ENCODE measurements around the gene ASB10. TPM values are rescaled to one million over a fixed set of nuclear protein-coding genes. Genes with fewer than 3 reads are reported as not detected.
A peak's percentile ranks its signal among the peaks of the same experiment; 100 is the strongest.

ASB10 gene
- total and polyA plus RNA-seq, 2 experiments from 2014 or later, result not detected

GRCh38 chr7:151210087-151210854 is 23.2 kb upstream of the ASB10 start, which contains the start of gene H2BK1:
H2BK1 (minus strand) TSS chr7:151210488; CDS start chr7:151210318, 170 bp downstream.
- peaks cover 7% of the 10 kb centered on the region for H3K4me1 ChIP-seq (ENCODE audit: insufficient read depth)
- H4K20me1 ChIP-seq (replicated peaks; ENCODE audit: insufficient read depth), result no peaks in the 10 kb centered on the region; the same call in 1 of the 2 replicates
- Mint-ChIP-seq H3K4me3 (no peak within 1 kb of the TSS), H3K9me3 (no peaks in the 10 kb centered on the region), H3K27me3 (ENCODE audit: insufficient read depth, low read depth, poor library complexity) (peaks cover 20% of the 10 kb centered on the region), H3K36me3 (ENCODE audit: low read depth) (peaks cover 32% of the 10 kb centered on the region), H3K27ac (peak within 1 kb of the TSS; percentile 47; the same call in 1 of the 2 replicates), H3K4me1 (peaks cover 15% of the 10 kb centered on the region)
- H3K4me3 ChIP-seq, result no peak within 1 kb of the TSS
- no peak within 1 kb of the TSS for H3K27ac ChIP-seq (ENCODE audit: low read depth)
- no peaks in the 10 kb centered on the region for H3F3A ChIP-seq (replicated peaks; ENCODE audit: low read depth)
- DNase-seq (ENCODE audit: low spot score) (peak; percentile 63), ATAC-seq (peak; percentile 81)
- no peak for TF ChIP-seq EZH2phosphoT487 (IDR thresholded peaks at IDR 0.05; ENCODE audit: unreplicated experiment)
- TF ChIP-seq, protein P1, sequence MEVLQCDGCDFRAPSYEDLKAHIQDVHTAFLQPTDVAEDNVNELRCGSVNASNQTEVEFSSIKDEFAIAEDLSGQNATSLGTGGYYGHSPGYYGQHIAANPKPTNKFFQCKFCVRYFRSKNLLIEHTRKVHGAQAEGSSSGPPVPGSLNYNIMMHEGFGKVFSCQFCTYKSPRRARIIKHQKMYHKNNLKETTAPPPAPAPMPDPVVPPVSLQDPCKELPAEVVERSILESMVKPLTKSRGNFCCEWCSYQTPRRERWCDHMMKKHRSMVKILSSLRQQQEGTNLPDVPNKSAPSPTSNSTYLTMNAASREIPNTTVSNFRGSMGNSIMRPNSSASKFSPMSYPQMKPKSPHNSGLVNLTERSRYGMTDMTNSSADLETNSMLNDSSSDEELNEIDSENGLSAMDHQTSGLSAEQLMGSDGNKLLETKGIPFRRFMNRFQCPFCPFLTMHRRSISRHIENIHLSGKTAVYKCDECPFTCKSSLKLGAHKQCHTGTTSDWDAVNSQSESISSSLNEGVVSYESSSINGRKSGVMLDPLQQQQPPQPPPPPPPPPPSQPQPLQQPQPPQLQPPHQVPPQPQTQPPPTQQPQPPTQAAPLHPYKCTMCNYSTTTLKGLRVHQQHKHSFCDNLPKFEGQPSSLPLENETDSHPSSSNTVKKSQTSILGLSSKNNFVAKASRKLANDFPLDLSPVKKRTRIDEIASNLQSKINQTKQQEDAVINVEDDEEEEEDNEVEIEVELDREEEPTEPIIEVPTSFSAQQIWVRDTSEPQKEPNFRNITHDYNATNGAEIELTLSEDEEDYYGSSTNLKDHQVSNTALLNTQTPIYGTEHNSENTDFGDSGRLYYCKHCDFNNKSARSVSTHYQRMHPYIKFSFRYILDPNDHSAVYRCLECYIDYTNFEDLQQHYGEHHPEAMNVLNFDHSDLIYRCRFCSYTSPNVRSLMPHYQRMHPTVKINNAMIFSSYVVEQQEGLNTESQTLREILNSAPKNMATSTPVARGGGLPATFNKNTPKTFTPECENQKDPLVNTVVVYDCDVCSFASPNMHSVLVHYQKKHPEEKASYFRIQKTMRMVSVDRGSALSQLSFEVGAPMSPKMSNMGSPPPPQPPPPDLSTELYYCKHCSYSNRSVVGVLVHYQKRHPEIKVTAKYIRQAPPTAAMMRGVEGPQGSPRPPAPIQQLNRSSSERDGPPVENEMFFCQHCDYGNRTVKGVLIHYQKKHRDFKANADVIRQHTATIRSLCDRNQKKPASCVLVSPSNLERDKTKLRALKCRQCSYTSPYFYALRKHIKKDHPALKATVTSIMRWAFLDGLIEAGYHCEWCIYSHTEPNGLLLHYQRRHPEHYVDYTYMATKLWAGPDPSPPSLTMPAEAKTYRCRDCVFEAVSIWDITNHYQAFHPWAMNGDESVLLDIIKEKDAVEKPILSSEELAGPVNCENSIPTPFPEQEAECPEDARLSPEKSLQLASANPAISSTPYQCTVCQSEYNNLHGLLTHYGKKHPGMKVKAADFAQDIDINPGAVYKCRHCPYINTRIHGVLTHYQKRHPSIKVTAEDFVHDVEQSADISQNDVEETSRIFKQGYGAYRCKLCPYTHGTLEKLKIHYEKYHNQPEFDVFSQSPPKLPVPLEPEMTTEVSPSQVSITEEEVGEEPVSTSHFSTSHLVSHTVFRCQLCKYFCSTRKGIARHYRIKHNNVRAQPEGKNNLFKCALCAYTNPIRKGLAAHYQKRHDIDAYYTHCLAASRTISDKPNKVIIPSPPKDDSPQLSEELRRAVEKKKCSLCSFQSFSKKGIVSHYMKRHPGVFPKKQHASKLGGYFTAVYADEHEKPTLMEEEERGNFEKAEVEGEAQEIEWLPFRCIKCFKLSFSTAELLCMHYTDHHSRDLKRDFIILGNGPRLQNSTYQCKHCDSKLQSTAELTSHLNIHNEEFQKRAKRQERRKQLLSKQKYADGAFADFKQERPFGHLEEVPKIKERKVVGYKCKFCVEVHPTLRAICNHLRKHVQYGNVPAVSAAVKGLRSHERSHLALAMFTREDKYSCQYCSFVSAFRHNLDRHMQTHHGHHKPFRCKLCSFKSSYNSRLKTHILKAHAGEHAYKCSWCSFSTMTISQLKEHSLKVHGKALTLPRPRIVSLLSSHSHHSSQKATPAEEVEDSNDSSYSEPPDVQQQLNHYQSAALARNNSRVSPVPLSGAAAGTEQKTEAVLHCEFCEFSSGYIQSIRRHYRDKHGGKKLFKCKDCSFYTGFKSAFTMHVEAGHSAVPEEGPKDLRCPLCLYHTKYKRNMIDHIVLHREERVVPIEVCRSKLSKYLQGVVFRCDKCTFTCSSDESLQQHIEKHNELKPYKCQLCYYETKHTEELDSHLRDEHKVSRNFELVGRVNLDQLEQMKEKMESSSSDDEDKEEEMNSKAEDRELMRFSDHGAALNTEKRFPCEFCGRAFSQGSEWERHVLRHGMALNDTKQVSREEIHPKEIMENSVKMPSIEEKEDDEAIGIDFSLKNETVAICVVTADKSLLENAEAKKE (CRISPR knock-in tag; IDR thresholded peaks at IDR 0.05), result no peak
- TF ChIP-seq STAT1 (IDR thresholded peaks at IDR 0.05; ENCODE audit: unreplicated experiment), result no peak
- no peaks in the 10 kb centered on the region for H3K27me3 ChIP-seq (ENCODE audit: insufficient read depth)
- H3K4me2 ChIP-seq, result peak within 1 kb of the TSS; percentile 46; the same call in 1 of the 2 replicates
- no peaks in the 10 kb centered on the region for H3K79me2 ChIP-seq (replicated peaks; ENCODE audit: insufficient read depth)
- no peak within 1 kb of the TSS for H2AFZ ChIP-seq
- H3K9me2 ChIP-seq (ENCODE audit: insufficient read depth), result no peaks in the 10 kb centered on the region
- H3K36me3 ChIP-seq (ENCODE audit: insufficient read depth), result peaks cover 5% of the 10 kb centered on the region

GRCh38 chr7:151209588-151209987 is 22.5 kb upstream of the ASB10 start:
- Mint-ChIP-seq H3K9me3 (no peaks in the 10 kb centered on the region), H3K4me3 (no peak overlapping the region), H3K27me3 (ENCODE audit: insufficient read depth, low read depth, poor library complexity) (peaks cover 16% of the 10 kb centered on the region), H3K4me1 (peaks cover 15% of the 10 kb centered on the region), H3K27ac (no peak overlapping the region), H3K36me3 (ENCODE audit: low read depth) (peaks cover 25% of the 10 kb centered on the region)
- Histone ChIP-seq H3K9me2 (ENCODE audit: insufficient read depth) (no peaks in the 10 kb centered on the region), H3F3A (replicated peaks; ENCODE audit: low read depth) (no peaks in the 10 kb centered on the region), H3K27me3 (ENCODE audit: insufficient read depth) (no peaks in the 10 kb centered on the region), H3K36me3 (ENCODE audit: insufficient read depth) (peaks cover 4% of the 10 kb centered on the region; the same call in 1 of the 2 replicates), H4K20me1 (replicated peaks; ENCODE audit: insufficient read depth) (no peaks in the 10 kb centered on the region; the same call in 1 of the 2 replicates), H2AFZ (no peak overlapping the region), H3K4me2 (no peak overlapping the region), H3K4me1 (ENCODE audit: insufficient read depth) (peaks cover 7% of the 10 kb centered on the region), H3K4me3 (no peak overlapping the region), H3K79me2 (replicated peaks; ENCODE audit: insufficient read depth) (no peaks in the 10 kb centered on the region), H3K27ac (ENCODE audit: low read depth) (no peak overlapping the region)
- no peak for DNase-seq (ENCODE audit: low spot score)
- no peak for ATAC-seq
- TF ChIP-seq, protein P1 (CRISPR knock-in tag; IDR thresholded peaks at IDR 0.05), result no peak
